ENCODE results near the gene FGR.

DNA sequence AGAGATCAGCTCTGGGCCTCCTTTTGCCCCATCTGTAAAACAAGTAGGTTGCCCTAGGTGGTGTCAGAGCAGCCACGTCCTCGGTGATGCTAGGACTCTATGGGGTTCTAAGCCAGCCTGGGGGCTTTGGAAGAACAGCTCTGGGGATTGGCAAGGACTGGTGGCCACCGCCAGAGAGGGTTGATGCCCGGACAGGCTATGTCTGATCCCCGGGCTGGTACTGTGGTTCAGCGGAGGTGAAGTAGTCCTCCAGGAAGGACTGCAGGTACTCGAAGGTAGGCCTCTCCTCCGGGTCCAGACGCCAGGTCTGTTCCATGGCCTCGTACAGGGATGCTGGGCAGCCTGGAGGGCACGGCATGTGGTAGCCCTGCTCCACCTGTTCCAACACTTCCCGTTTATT lies 22.3 kb downstream of the FGR start:
- TF ChIP-seq ZNF274 (IDR thresholded peaks at IDR 0.05; ENCODE audit: low read depth, low read length), result no peak
- no peak for TF ChIP-seq YY1 (IDR thresholded peaks at IDR 0.05; ENCODE audit: insufficient read depth, insufficient read length)
- no peak for TF ChIP-seq SUZ12 (IDR thresholded peaks at IDR 0.05; ENCODE audit: extremely low read depth, insufficient read depth, insufficient read length)

All from NT2/D1 (cell line).